ENCODE data around the gene DENND1A. TPM values are rescaled to one million over a fixed set of nuclear protein-coding genes. Genes with fewer than 3 reads are reported as not detected.

Gene DENND1A
- total RNA-seq, 1 donor from 2014 or later, result 48.1 TPM

GRCh38 chr9:123651871-123652270 lies 278.1 kb downstream of the DENND1A start:
- TF ChIP-seq EZH2 (IDR thresholded peaks at IDR 0.05) (no peak), EZH2phosphoT487 (IDR thresholded peaks at IDR 0.05) (no peak), CTCF (IDR thresholded peaks at IDR 0.05) (no peak)
- no peaks in the 10 kb centered on the region for H3K27me3 ChIP-seq

DNA sequence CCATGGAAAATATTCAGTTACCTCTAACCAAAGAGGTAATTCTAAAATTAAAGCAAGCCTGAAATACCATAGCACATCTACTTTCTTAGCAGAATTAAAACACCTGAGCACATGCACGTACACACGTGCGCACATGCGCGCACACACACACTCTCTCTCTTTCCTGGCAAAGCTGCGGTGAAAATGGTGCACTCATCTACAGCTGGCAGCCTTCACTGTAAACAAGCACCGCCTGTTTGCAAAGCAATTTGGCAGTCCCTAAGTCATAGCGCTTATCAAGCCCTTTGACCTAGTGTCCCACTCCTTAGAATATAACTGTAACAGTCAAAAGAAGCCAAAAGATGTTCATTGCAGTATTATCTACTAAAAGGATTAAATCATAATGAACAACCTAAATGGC lies 278.7 kb downstream of the DENND1A start:
- H3K27ac ChIP-seq, result no peak overlapping the region
- DNase-seq (ENCODE audit: low spot score), result no peak
- peaks cover 3% of the 10 kb centered on the region for H3K36me3 Mint-ChIP-seq
- H2AFZ ChIP-seq (replicated peaks), result no peak overlapping the region
- no peaks in the 10 kb centered on the region for H4K20me1 ChIP-seq (ENCODE audit: low read depth)
- H3K4me1 Mint-ChIP-seq, result peaks cover 4% of the 10 kb centered on the region
- H3K36me3 ChIP-seq, result no peaks in the 10 kb centered on the region
- H3K27me3 ChIP-seq, result no peaks in the 10 kb centered on the region
- no peaks in the 10 kb centered on the region for H3K9me3 Mint-ChIP-seq
- H3K4me1 ChIP-seq, result no peaks in the 10 kb centered on the region
- no peak overlapping the region for H3K4me2 ChIP-seq
- H3K9ac ChIP-seq, result no peak overlapping the region
- no peak overlapping the region for H3K4me3 Mint-ChIP-seq
- no peak overlapping the region for H3K27ac Mint-ChIP-seq
- no peaks in the 10 kb centered on the region for H3K9me3 ChIP-seq (ENCODE audit: low read depth)
- no peaks in the 10 kb centered on the region for H3K79me2 ChIP-seq (ENCODE audit: low read depth)
- no peaks in the 10 kb centered on the region for H3F3A ChIP-seq (ENCODE audit: low read depth)
- no peak overlapping the region for H3K4me3 ChIP-seq
- H3K27me3 Mint-ChIP-seq (ENCODE audit: insufficient read depth, low read depth), result no peaks in the 10 kb centered on the region
- TF ChIP-seq EZH2phosphoT487 (IDR thresholded peaks at IDR 0.05) (no peak), CTCF (IDR thresholded peaks at IDR 0.05) (no peak), EZH2 (IDR thresholded peaks at IDR 0.05) (no peak)

More at GRCh38 chr9:123651871-123652270, 278.1 kb downstream of the DENND1A start:
- Histone ChIP-seq H3K9ac (no peak overlapping the region), H3K4me3 (no peak overlapping the region), H3K4me1 (peaks cover 4% of the 10 kb centered on the region), H3K9me3 (ENCODE audit: low read depth) (no peaks in the 10 kb centered on the region), H3K4me2 (no peak overlapping the region), H3K79me2 (ENCODE audit: low read depth) (no peaks in the 10 kb centered on the region), H4K20me1 (ENCODE audit: low read depth) (peaks cover 3% of the 10 kb centered on the region), H3K36me3 (no peaks in the 10 kb centered on the region), H2AFZ (replicated peaks) (no peak overlapping the region), H3K27ac (no peak overlapping the region), H3F3A (ENCODE audit: low read depth) (no peaks in the 10 kb centered on the region)
- Mint-ChIP-seq H3K27ac (no peak overlapping the region), H3K9me3 (no peaks in the 10 kb centered on the region), H3K36me3 (peaks cover 3% of the 10 kb centered on the region), H3K27me3 (ENCODE audit: insufficient read depth, low read depth) (no peaks in the 10 kb centered on the region), H3K4me1 (peaks cover 4% of the 10 kb centered on the region), H3K4me3 (no peak overlapping the region)
- DNase-seq (ENCODE audit: low spot score), result no peak

DNA sequence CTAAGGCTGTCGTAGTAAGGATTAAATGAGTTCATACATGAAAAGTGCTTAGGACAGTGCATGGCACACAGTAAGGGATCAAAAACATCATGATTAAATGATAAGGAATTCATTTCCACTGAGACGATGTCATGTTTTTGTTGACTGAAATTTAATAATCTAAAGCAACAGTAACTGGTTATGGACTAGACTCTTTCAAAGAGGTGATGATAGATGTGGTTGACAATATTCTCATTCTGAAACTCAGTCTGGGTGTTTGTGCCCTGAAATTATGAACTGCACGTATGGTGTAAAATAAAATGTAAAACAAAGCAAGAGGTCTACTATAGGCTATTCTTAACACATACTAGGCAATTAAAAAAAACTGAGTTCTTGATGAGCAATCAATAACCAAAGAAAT lies 280.0 kb downstream of the DENND1A start:
- H3K36me3 Mint-ChIP-seq, result peaks cover 3% of the 10 kb centered on the region
- H3K79me2 ChIP-seq (ENCODE audit: low read depth), result no peaks in the 10 kb centered on the region
- H3K27me3 ChIP-seq, result no peaks in the 10 kb centered on the region
- H3K27ac ChIP-seq, result no peak overlapping the region
- no peaks in the 10 kb centered on the region for H3K36me3 ChIP-seq
- no peaks in the 10 kb centered on the region for H3K4me1 ChIP-seq
- peaks cover under 1% of the 10 kb centered on the region for H3K4me1 Mint-ChIP-seq
- no peaks in the 10 kb centered on the region for H3F3A ChIP-seq (ENCODE audit: low read depth)
- H3K4me2 ChIP-seq, result no peak overlapping the region
- no peak overlapping the region for H3K9ac ChIP-seq
- no peak overlapping the region for H3K27ac Mint-ChIP-seq
- H3K9me3 Mint-ChIP-seq, result no peaks in the 10 kb centered on the region
- DNase-seq (ENCODE audit: low spot score), result no peak
- H4K20me1 ChIP-seq (ENCODE audit: low read depth), result no peaks in the 10 kb centered on the region
- H3K9me3 ChIP-seq (ENCODE audit: low read depth), result no peaks in the 10 kb centered on the region
- H3K4me3 Mint-ChIP-seq, result no peak overlapping the region
- no peaks in the 10 kb centered on the region for H3K27me3 Mint-ChIP-seq (ENCODE audit: insufficient read depth, low read depth)
- no peak for TF ChIP-seq CTCF (IDR thresholded peaks at IDR 0.05)
- TF ChIP-seq EZH2phosphoT487 (IDR thresholded peaks at IDR 0.05), result no peak
- TF ChIP-seq EZH2 (IDR thresholded peaks at IDR 0.05), result no peak
- no peak overlapping the region for H3K4me3 ChIP-seq
- no peak overlapping the region for H2AFZ ChIP-seq (replicated peaks)
